Right atrium auricular region (tissue), 2 donors: ENCODE data around the gene UQCRC1. TPM values are rescaled to one million over a fixed set of nuclear protein-coding genes. Genes with fewer than 3 reads are reported as not detected.
A peak's percentile ranks its signal among the peaks of the same experiment; 100 is the strongest.

Experiments
- DNase-seq: peaks from one replicate; pipeline ENCODE4 v3.0.0-alpha.2; 2019; ENCODE audit warnings: low spot score
- H3K27ac ChIP-seq, 2 donors: fragments of 200-600 bp; sonication (generic); 1 replicate in 1 of 2; 2 replicates in 1 of 2; pipeline ENCODE4 v1.5.1; 2016 to 2019
- H3K27me3 ChIP-seq, 2 donors: fragments of 200-600 bp; sonication (generic); one replicate each; pipeline versions ENCODE4 v1.5.1 to v1.6.0; 2017 to 2019
- H3K36me3 ChIP-seq: fragments of 200-600 bp; sonication (generic); one replicate; pipeline ENCODE4 v1.5.1; 2016
- H3K4me1 ChIP-seq, 2 donors: fragments of 200-600 bp; sonication (generic); one replicate each; pipeline versions ENCODE4 v1.5.1 to v1.6.0; 2017 to 2019
- H3K4me3 ChIP-seq, 2 donors: fragments of 200-600 bp; sonication (generic); 1 replicate in 1 of 2; 2 replicates in 1 of 2; pipeline ENCODE4 v1.5.1; 2017 to 2019; ENCODE audit warnings: mild to moderate bottlenecking in 1 of 2, moderate library complexity in 1 of 2
- H3K9me3 ChIP-seq, 2 donors: fragments of 200-600 bp; sonication (generic); one replicate each; pipeline ENCODE4 v1.5.1; 2019
- total RNA-seq, 2 donors: library from RNA; depleted of rRNA; stranded (reverse); fragments of >200 nt; gene quantifications; one replicate each; pipeline ENCODE4 v1.1.0, GENCODE V29; 2016
- TF ChIP-seq, protein P1 (sequence below), 2 donors: fragments of 200-600 bp; sonication (generic); IDR thresholded peaks; one replicate each; pipeline ENCODE4 v1.5.1; 2019; ENCODE audit warnings: antibody characterized with exemption in 2 of 2

UQCRC1 gene
- total RNA-seq, 2 donors from 2014 or later: 847 to 948 TPM

DNA sequence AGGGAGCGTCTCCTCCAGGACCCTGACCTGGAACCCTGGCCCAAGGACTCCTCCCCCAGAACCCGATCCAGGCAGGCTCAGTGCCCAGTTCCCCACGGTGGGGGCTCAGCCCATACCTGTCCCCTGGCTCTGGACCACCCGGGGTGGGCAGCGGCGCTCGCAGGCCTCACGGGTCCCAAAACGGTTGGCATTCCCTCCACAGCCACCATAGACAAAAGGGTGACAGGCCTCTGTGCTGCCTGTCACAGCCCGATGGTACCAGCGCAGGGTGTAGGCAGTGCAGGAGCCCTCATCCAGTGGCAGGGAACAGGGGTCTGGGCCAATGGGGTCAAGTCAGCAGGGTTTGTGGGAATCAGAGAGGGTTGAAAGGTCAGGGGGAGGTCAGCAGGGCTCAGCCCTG lies 44.8 kb downstream of the UQCRC1 start:
- H3K9me3 ChIP-seq: no peaks in the 10 kb centered on the region
- no peaks in the 10 kb centered on the region for H3K27me3 ChIP-seq
- DNase-seq: no peak
- H3K4me3 ChIP-seq: no peak overlapping the region
- TF ChIP-seq, protein P1, sequence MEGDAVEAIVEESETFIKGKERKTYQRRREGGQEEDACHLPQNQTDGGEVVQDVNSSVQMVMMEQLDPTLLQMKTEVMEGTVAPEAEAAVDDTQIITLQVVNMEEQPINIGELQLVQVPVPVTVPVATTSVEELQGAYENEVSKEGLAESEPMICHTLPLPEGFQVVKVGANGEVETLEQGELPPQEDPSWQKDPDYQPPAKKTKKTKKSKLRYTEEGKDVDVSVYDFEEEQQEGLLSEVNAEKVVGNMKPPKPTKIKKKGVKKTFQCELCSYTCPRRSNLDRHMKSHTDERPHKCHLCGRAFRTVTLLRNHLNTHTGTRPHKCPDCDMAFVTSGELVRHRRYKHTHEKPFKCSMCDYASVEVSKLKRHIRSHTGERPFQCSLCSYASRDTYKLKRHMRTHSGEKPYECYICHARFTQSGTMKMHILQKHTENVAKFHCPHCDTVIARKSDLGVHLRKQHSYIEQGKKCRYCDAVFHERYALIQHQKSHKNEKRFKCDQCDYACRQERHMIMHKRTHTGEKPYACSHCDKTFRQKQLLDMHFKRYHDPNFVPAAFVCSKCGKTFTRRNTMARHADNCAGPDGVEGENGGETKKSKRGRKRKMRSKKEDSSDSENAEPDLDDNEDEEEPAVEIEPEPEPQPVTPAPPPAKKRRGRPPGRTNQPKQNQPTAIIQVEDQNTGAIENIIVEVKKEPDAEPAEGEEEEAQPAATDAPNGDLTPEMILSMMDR (IDR thresholded peaks at IDR 0.05): no peak
- H3K27ac ChIP-seq: no peak overlapping the region
- H3K36me3 ChIP-seq: no peaks in the 10 kb centered on the region
- H3K4me1 ChIP-seq: peaks cover 0 to 19% of the 10 kb centered on the region in 2 donors

DNA sequence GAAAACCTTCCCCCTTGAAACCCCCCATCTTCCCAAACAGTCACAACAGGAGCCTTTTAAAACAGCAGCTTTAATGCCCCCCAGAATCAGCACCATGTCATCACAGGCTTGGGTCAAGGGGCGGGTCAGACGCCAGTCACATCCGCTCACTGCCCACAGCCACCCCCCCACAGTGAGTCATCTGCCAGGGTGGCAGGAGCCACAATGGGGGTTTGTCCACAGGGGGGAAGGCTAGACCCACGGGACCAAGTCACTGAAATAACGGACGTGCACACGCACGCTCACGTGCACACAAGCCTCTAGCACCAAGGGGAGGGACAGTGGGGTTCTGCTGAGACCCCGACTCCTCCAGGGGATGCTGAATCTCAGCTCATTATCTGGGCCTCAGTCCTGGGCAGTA lies 45.4 kb downstream of the UQCRC1 start:
- TF ChIP-seq, protein P1 (IDR thresholded peaks at IDR 0.05): no peak
- Histone ChIP-seq H3K4me3 (no peak overlapping the region), H3K27me3 (no peaks in the 10 kb centered on the region), H3K27ac (no peak overlapping the region), H3K36me3 (no peaks in the 10 kb centered on the region), H3K4me1 (peaks cover 0 to 25% of the 10 kb centered on the region in 2 donors), H3K9me3 (no peaks in the 10 kb centered on the region)
- peak; percentile 64 for DNase-seq

DNA sequence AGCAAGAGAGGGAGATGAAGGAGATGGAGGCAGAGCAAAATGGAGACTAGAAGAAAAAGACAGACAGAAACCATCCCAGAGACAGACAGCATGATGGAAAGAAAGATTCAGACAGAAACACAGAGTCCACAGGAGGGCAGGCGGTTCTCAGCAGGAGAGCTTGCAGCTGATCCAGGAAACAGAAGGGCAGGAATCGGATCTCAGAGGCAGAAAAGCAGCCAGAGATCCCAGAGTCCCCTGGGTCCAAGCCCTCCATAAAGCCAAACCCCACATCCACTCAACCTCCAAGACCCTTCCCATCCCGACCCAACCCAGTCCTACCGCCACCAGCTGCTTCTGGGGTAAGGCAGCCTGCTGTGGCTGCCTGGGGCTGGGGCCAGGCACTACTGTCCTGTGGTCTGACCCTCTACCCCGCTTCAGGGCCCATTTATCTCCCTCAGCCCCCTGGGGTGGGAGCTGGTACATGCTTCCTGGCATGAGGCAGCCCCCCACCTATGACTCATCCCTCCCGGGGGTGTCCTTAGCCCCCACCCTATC lies 46.0 kb downstream of the UQCRC1 start, which contains the start of gene UCN2:
Gene UCN2 (minus strand): TSS at position 400 of the 537 bp plus-strand sequence. CDS start 657 bp downstream, outside the sequence.
- no peaks in the 10 kb centered on the region for H3K9me3 ChIP-seq
- H3K27me3 ChIP-seq: no peaks in the 10 kb centered on the region
- DNase-seq: no peak
- no peak within 1 kb of the TSS for H3K27ac ChIP-seq
- H3K4me1 ChIP-seq: peaks cover 0 to 31% of the 10 kb centered on the region in 2 donors
- TF ChIP-seq, protein P1 (IDR thresholded peaks at IDR 0.05): no peak
- no peak within 1 kb of the TSS for H3K4me3 ChIP-seq
- H3K36me3 ChIP-seq: no peaks in the 10 kb centered on the region

DNA sequence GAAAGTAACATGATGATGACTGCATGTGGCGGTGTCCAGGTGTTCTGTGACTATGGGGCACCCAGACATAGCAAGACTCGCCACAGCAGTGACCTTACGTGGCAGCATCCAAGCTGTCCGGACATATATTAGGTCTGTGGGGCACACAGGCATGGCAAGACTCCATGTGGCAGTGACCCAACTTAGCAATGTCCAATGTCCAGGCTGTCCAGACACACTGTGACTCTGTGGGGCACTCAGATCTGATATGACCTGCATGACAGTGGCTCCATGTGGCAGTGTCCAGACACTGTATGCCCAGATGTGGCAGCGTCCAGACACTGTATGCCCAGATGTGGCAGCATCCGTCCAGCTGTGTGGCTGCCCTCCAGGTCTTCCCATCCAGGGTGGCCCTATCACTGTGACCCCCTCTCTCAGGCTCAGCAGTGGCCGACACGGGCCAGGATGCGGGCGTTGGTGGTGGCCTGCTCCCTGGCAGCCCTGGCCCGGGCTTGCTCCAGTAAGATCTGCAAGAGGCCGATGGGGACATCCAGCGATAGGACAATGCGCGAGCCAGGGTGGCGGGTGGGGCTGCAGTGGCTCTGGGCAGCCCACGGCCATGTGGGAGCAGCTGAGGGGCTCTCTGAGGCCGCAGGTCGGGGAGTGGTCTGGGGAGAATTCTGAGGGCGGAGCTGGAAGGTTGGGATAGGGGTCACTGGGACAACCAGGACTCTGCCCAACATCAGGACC lies 46.9 kb downstream of the UQCRC1 start:
- H3K27ac ChIP-seq: no peak overlapping the region
- peaks cover 0 to 40% of the 10 kb centered on the region in 2 donors for H3K4me1 ChIP-seq
- no peak overlapping the region for H3K4me3 ChIP-seq
- H3K36me3 ChIP-seq: no peaks in the 10 kb centered on the region
- no peak for DNase-seq
- TF ChIP-seq, protein P1 (IDR thresholded peaks at IDR 0.05): no peak
- H3K9me3 ChIP-seq: no peaks in the 10 kb centered on the region
- H3K27me3 ChIP-seq: no peaks in the 10 kb centered on the region

DNA sequence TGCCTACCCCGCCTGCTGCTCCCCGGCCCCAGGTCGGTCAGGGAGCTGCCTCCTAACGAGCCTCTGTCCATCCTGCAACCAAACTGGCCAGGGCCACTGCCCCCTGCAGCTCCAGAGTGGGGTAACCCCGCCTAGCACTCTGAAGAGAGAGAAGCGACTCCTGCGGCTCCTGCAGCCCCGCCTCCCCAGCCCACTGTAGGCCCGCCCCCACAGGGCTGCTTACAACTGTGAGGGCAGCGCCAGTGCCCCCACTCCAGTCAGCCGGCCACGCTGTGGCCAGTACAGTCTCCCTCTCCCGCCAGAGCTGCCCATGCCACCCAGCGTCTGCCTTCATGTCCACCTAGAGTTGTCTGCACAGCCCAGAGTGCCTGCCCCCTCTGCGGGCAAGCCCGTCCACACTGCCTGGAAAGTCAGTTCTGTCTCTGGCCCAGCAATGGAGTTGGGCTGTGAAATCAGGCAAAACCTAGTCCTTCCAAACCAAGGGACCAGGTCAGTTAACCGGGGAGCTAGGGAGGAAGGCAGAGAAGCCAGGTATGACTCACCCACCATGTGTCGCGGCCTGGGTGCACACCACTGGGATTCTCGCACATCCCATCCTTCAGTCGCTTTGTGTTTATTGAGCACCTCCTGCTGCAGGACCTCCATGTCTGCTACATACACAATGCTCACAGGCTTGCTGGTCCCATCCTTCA lies 48.3 kb downstream of the UQCRC1 start:
- H3K27ac ChIP-seq: peak overlapping the region; percentile 75 to 81
- H3K27me3 ChIP-seq: no peaks in the 10 kb centered on the region
- peak overlapping the region; percentile 19 to 49 for H3K4me3 ChIP-seq
- DNase-seq: peak; percentile 64
- no peaks in the 10 kb centered on the region for H3K9me3 ChIP-seq
- peaks cover 2 to 49% of the 10 kb centered on the region in 2 donors for H3K4me1 ChIP-seq
- TF ChIP-seq, protein P1 (IDR thresholded peaks at IDR 0.05): peak in 1 of 2 donors; percentile 40
- H3K36me3 ChIP-seq: no peaks in the 10 kb centered on the region
